IMR-90 (cell line): ENCODE data around the gene AHCYL2. TPM values are rescaled to one million over a fixed set of nuclear protein-coding genes. Genes with fewer than 3 reads are reported as not detected.

ENCODE experiments used
- ATAC-seq: fragments of 200-7000 bp; cut with Tn5 transposase; 2 replicates; pipeline ENCODE4 v1.9.1; 2020; ENCODE audit warnings: low read depth, mild to moderate bottlenecking, moderate library complexity
- BruUV-seq: library from RNA; stranded (reverse); fragments of 400-500 nt; replicated peaks from 2 replicates; lab custom pipeline; 2021; lab: Mats Ljungman, UMichigan
- CTCF ChIA-PET: fragments of 300-600 bp; formaldehyde crosslinking; extraction: SDS; loops from one replicate; lab custom pipeline; 2021; ENCODE audit warnings: antibody characterized with exemption; lab: Yijun Ruan, JAX
- POLR2A ChIA-PET: fragments of 300-600 bp; sonication (Branson Sonifier 250); formaldehyde crosslinking; loops from one replicate; lab custom pipeline; 2022; ENCODE audit warnings: antibody characterized with exemption; ENCODE audit not compliant: unreplicated experiment; lab: Charles Lee
- DNase-seq: peaks from one replicate; pipeline ENCODE4 v3.0.0; 2013
- H2AFZ ChIP-seq: replicated peaks from 2 replicates; pipeline ENCODE3; 2013; ENCODE audit warnings: low read length, mild to moderate bottlenecking; ENCODE audit not compliant: poor library complexity
- H2AK5ac ChIP-seq: 2 replicates; pipeline ENCODE4 v1.6.1; 2013; ENCODE audit warnings: low read depth, low read length, inconsistent platforms
- H2AK9ac ChIP-seq: replicated peaks from 2 replicates; pipeline ENCODE3; 2013; ENCODE audit warnings: mild to moderate bottlenecking, low read depth, low read length, moderate library complexity; ENCODE audit not compliant: poor library complexity
- H2BK120ac ChIP-seq: 2 replicates; pipeline ENCODE4 v1.6.1; 2013; ENCODE audit warnings: low read depth, low read length, inconsistent platforms
- H2BK15ac ChIP-seq: 3 replicates; pipeline ENCODE4 v1.6.1; 2013; ENCODE audit warnings: low read depth, low read length, inconsistent platforms
- H2BK20ac ChIP-seq: 2 replicates; pipeline ENCODE4 v1.6.1; 2013; ENCODE audit warnings: low read depth, mild to moderate bottlenecking, inconsistent platforms, low read length, moderate library complexity
- H2BK5ac ChIP-seq: 2 replicates; pipeline ENCODE4 v1.6.1; 2013; ENCODE audit warnings: mild to moderate bottlenecking, low read depth, low read length, inconsistent platforms; ENCODE audit not compliant: poor library complexity, severe bottlenecking
- H3K14ac ChIP-seq: replicated peaks from 2 replicates; pipeline ENCODE4 v1.6.1; 2013; ENCODE audit warnings: low read depth, low read length, inconsistent platforms
- H3K18ac ChIP-seq: 2 replicates; pipeline ENCODE4 v1.6.1; 2013; ENCODE audit warnings: low read depth, low read length, control low read depth
- H3K23ac ChIP-seq: 2 replicates; pipeline ENCODE4 v1.6.1; 2013; ENCODE audit warnings: low read depth, low read length, inconsistent platforms
- H3K27ac ChIP-seq: 2 replicates; pipeline ENCODE4 v1.5.1; 2013; ENCODE audit warnings: mild to moderate bottlenecking, control low read depth, low read length; ENCODE audit not compliant: insufficient read depth
- H3K27me3 ChIP-seq: 2 replicates; pipeline ENCODE4 v1.6.1; 2013; ENCODE audit warnings: low read length; ENCODE audit not compliant: control insufficient read depth, insufficient read depth
- H3K36me3 ChIP-seq: 2 replicates; pipeline ENCODE4 v1.6.1; 2013; ENCODE audit warnings: low read length, mixed read lengths; ENCODE audit not compliant: control insufficient read depth, insufficient read depth
- H3K4ac ChIP-seq: 2 replicates; pipeline ENCODE4 v1.6.1; 2013; ENCODE audit warnings: low read depth, low read length, inconsistent platforms
- H3K4me1 ChIP-seq: 2 replicates; pipeline ENCODE4 v1.6.1; 2013; ENCODE audit warnings: low read length, mixed read lengths; ENCODE audit not compliant: control insufficient read depth, insufficient read depth
- H3K4me2 ChIP-seq: 2 replicates; pipeline ENCODE4 v1.6.1; 2013; ENCODE audit warnings: low read depth, mild to moderate bottlenecking, control low read depth, low read length, moderate library complexity
- H3K4me3 ChIP-seq: 2 replicates; pipeline ENCODE4 v1.5.1; 2013; ENCODE audit warnings: low read depth, mild to moderate bottlenecking, control low read depth, low read length, moderate library complexity; ENCODE audit not compliant: insufficient read depth
- H3K56ac ChIP-seq: 2 replicates; pipeline ENCODE4 v1.6.1; 2013; ENCODE audit warnings: low read length, inconsistent platforms; ENCODE audit not compliant: insufficient read depth; ENCODE audit errors: extremely low read depth
- H3K79me1 ChIP-seq, 2 experiments: 2 replicates each; pipeline ENCODE4 v1.6.1; 2013; ENCODE audit warnings: low read length in 2 of 2, inconsistent platforms in 1 of 2, low read depth in 1 of 2
- H3K9ac ChIP-seq: 2 replicates; pipeline ENCODE4 v1.6.1; 2013; ENCODE audit warnings: low read depth, low read length, control low read depth
- H3K9me1 ChIP-seq: 2 replicates; pipeline ENCODE4 v1.6.1; 2013; ENCODE audit warnings: low read length, inconsistent platforms; ENCODE audit not compliant: insufficient read depth
- H3K9me3 ChIP-seq: 2 replicates; pipeline ENCODE4 v1.6.1; 2013; ENCODE audit warnings: low read length; ENCODE audit not compliant: control insufficient read depth, insufficient read depth
- H4K20me1 ChIP-seq: 2 replicates; pipeline ENCODE4 v1.6.1; 2013; ENCODE audit warnings: low read length, inconsistent platforms; ENCODE audit not compliant: insufficient read depth
- H4K5ac ChIP-seq: 2 replicates; pipeline ENCODE4 v1.6.1; 2013; ENCODE audit warnings: mild to moderate bottlenecking, low read depth, low read length, control low read depth
- H4K8ac ChIP-seq, 2 experiments: 2 replicates each; pipeline ENCODE4 v1.6.1; 2013; ENCODE audit warnings: low read depth in 2 of 2, low read length in 2 of 2, control low read depth in 1 of 2, inconsistent platforms in 1 of 2
- H4K91ac ChIP-seq: 2 replicates; pipeline ENCODE4 v1.6.1; 2013; ENCODE audit warnings: low read depth, low read length, inconsistent platforms; ENCODE audit not compliant: insufficient read depth
- BHLHE40 ChIP-seq: fragments of 150-350 bp; IDR thresholded peaks from 2 replicates; pipeline ENCODE4 v1.6.1; 2016; ENCODE audit warnings: mild to moderate bottlenecking, low read depth, low read length
- CHD1 ChIP-seq: IDR thresholded peaks from 2 replicates; pipeline ENCODE4 v1.6.1; 2012; ENCODE audit warnings: low read depth, low read length, improper control_type of control experiment
- ELK1 ChIP-seq: fragments of 150-350 bp; IDR thresholded peaks from 2 replicates; pipeline ENCODE4 v1.6.1; 2016; ENCODE audit warnings: low read depth, mild to moderate bottlenecking, low read length, moderate library complexity, borderline replicate concordance
- FOS ChIP-seq: fragments of 150-350 bp; IDR thresholded peaks from 2 replicates; pipeline ENCODE4 v1.6.1; 2016; ENCODE audit warnings: low read depth, low read length
- MAFK ChIP-seq: IDR thresholded peaks from 2 replicates; pipeline ENCODE4 v1.6.1; 2012; ENCODE audit warnings: low read depth, low read length, improper control_type of control experiment
- MAZ ChIP-seq: IDR thresholded peaks from 2 replicates; pipeline ENCODE4 v1.6.1; 2012; ENCODE audit warnings: low read depth, mild to moderate bottlenecking, low read length, improper control_type of control experiment, moderate library complexity, borderline replicate concordance
- MXI1 ChIP-seq: IDR thresholded peaks from 2 replicates; pipeline ENCODE4 v1.6.1; 2012; ENCODE audit warnings: low read depth, mild to moderate bottlenecking, low read length, moderate library complexity, borderline replicate concordance
- RAD21 ChIP-seq: IDR thresholded peaks from 2 replicates; pipeline ENCODE4 v1.6.1; 2012; ENCODE audit warnings: low read length, improper control_type of control experiment
- RFX5 ChIP-seq: IDR thresholded peaks from 2 replicates; pipeline ENCODE4 v1.8.0; 2012; ENCODE audit warnings: low read depth, mild to moderate bottlenecking, low read length, moderate library complexity
- WGBS, 2 experiments: methylation state at CpG; one replicate each; pipeline versions ENCODE4 v1.1.5 to v1.1.7; 2013; ENCODE audit warnings: missing lambda C conversion rate in 2 of 2; ENCODE audit not compliant: insufficient read length in 1 of 2; ENCODE audit errors: extremely low coverage in 2 of 2; 5-methylcytosine and 5-hydroxymethylcytosine counted together
- dilution Hi-C: fragments of 300-500 bp; cut with HindIII; formaldehyde crosslinking; loops from one replicate; pipeline ENCODE4 v1.14.3; 2018; ENCODE audit warnings: low sequenced_read_pairs; ENCODE audit not compliant: unreplicated experiment
- in situ Hi-C: fragments of 300-500 bp; cut with MboI; formaldehyde crosslinking; loops from 3 replicates; pipeline ENCODE4 v1.14.3; 2019; ENCODE audit warnings: low sequenced_read_pairs, inconsistent platforms, mixed read lengths
- intact Hi-C: fragments of 100-400 bp; cut with micrococcal nuclease; formaldehyde crosslinking; loops from 2 replicates; pipeline ENCODE4 v1.10.0; 2022
- polyA plus RNA-seq, 3 experiments: library from polyadenylated mRNA; depleted of rRNA; stranded (reverse); fragments of >200 nt; gene quantifications; 2 replicates each; pipeline ENCODE4 v1.2.3, GENCODE V29; 2012; ENCODE audit warnings: low replicate concordance in 1 of 3
- total RNA-seq: library from RNA; depleted of rRNA; stranded (reverse); fragments of >200 nt; gene quantifications from 2 replicates; pipeline ENCODE4 v1.2.3, GENCODE V29; 2012
- TF ChIP-seq, protein P1 (sequence below): conservative IDR thresholded peaks from 2 replicates; pipeline ENCODE4 v1.5.1; 2012; ENCODE audit warnings: mild to moderate bottlenecking, low read depth, low read length, improper control_type of control experiment

The AHCYL2 gene
- total and polyA plus RNA-seq, 2 of the 4 experiments (the other 2 are of a cell fraction) = 5.7 to 7.6 TPM

GRCh38 chr7:129401967-129402860 lies 177.4 kb downstream of the AHCYL2 start:
- Histone ChIP-seq H3K14ac (no peak overlapping the region), H3K9me3 (no peaks in the 10 kb centered on the region), H4K91ac (no peak overlapping the region), H3K4me2 (no peak overlapping the region), H2BK5ac (no peak overlapping the region), H3K27ac (no peak overlapping the region), H4K5ac (no peak overlapping the region), H3K23ac (no peak overlapping the region), H3K4me1 (peaks cover 5% of the 10 kb centered on the region), H3K56ac (no peak overlapping the region), H2AK5ac (no peak overlapping the region), H4K20me1 (no peaks in the 10 kb centered on the region), H3K79me1 (no peaks in the 10 kb centered on the region), H2BK20ac (no peak overlapping the region), H2BK120ac (no peak overlapping the region), H3K18ac (no peak overlapping the region), H2BK15ac (no peak overlapping the region), H3K27me3 (no peaks in the 10 kb centered on the region), H3K9me1 (no peaks in the 10 kb centered on the region), H2AFZ (no peak overlapping the region), H3K36me3 (no peaks in the 10 kb centered on the region), H3K9ac (no peak overlapping the region), H2AK9ac (no peak overlapping the region), H3K4ac (no peak overlapping the region), H4K8ac (no peak overlapping the region), H3K4me3 (no peak overlapping the region)
- TF ChIP-seq RAD21 (no peak), RFX5 (no peak), MXI1 (no peak), FOS (no peak), BHLHE40 (no peak), MAFK (no peak), MAZ (no peak), CHD1 (no peak), ELK1 (no peak)
- TF ChIP-seq, protein P1, sequence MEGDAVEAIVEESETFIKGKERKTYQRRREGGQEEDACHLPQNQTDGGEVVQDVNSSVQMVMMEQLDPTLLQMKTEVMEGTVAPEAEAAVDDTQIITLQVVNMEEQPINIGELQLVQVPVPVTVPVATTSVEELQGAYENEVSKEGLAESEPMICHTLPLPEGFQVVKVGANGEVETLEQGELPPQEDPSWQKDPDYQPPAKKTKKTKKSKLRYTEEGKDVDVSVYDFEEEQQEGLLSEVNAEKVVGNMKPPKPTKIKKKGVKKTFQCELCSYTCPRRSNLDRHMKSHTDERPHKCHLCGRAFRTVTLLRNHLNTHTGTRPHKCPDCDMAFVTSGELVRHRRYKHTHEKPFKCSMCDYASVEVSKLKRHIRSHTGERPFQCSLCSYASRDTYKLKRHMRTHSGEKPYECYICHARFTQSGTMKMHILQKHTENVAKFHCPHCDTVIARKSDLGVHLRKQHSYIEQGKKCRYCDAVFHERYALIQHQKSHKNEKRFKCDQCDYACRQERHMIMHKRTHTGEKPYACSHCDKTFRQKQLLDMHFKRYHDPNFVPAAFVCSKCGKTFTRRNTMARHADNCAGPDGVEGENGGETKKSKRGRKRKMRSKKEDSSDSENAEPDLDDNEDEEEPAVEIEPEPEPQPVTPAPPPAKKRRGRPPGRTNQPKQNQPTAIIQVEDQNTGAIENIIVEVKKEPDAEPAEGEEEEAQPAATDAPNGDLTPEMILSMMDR = no peak
- no peak for DNase-seq
- dilution Hi-C loops (no loop called here), in situ Hi-C loops (no loop called here), intact Hi-C loops (no loop called here)
- no CpG with 5 or more reads among the region's 3 CpGs for WGBS, 2 experiments
- CTCF ChIA-PET = interaction anchor here (0.5 to 1.4 kb wide), 3 partner anchors 13 to 330 kb away, joined by 3 read pairs; no protein-coding TSS in a partner anchor
- BruUV-seq = no TSS peak
- POLR2A ChIA-PET = no interaction called here
- no peak for ATAC-seq
